Fibroblast of lung (primary cell): ENCODE measurements around the gene PLCL1. TPM values are rescaled to one million over a fixed set of nuclear protein-coding genes. Genes with fewer than 3 reads are reported as not detected.

ENCODE experiments used
- DNase-seq, 2 donors: peaks; one replicate each; pipeline versions ENCODE4 v3.0.0 to v3.0.0-alpha.2; 2010; ENCODE audit warnings: low read depth in 2 of 2
- H2AFZ ChIP-seq: 2 replicates; pipeline ENCODE4 v1.5.1; 2012; ENCODE audit warnings: low read length, control low read depth, inconsistent platforms
- H3K27ac ChIP-seq: 2 replicates; pipeline ENCODE4 v1.5.1; 2011; ENCODE audit warnings: low read length, control low read depth; ENCODE audit not compliant: insufficient read depth
- H3K27me3 ChIP-seq: 2 replicates; pipeline ENCODE4 v1.5.1; 2011; ENCODE audit warnings: mild to moderate bottlenecking, low read length; ENCODE audit not compliant: control insufficient read depth, insufficient read depth
- H3K36me3 ChIP-seq: 2 replicates; pipeline ENCODE4 v1.5.1; 2011; ENCODE audit warnings: low read length; ENCODE audit not compliant: control insufficient read depth, insufficient read depth
- H3K4me1 ChIP-seq: 2 replicates; pipeline ENCODE4 v1.5.1; 2011; ENCODE audit warnings: low read length; ENCODE audit not compliant: control insufficient read depth, insufficient read depth; ENCODE audit errors: extremely low read depth
- H3K4me2 ChIP-seq: 2 replicates; pipeline ENCODE4 v1.5.1; 2011; ENCODE audit warnings: low read length, control low read depth; ENCODE audit not compliant: insufficient read depth; ENCODE audit errors: extremely low read depth
- H3K4me3 ChIP-seq, 4 experiments: fragments of 200-600 bp in 1 of 4; sonication (generic) in 1 of 4; replicated peaks in 1 of 4; 2 replicates each; pipeline ENCODE4 v1.5.1; 2011 to 2016; ENCODE audit warnings: low read length in 4 of 4, low read depth in 3 of 4, mild to moderate bottlenecking in 3 of 4, control low read depth in 2 of 4, inconsistent platforms in 1 of 4, mixed read lengths in 1 of 4; ENCODE audit not compliant: insufficient read depth in 1 of 4; ENCODE audit errors: control extremely low read depth in 1 of 4
- H3K79me2 ChIP-seq: 2 replicates; pipeline ENCODE4 v1.5.1; 2012; ENCODE audit warnings: mild to moderate bottlenecking, low read length, inconsistent platforms; ENCODE audit not compliant: control insufficient read depth, insufficient read depth
- H3K9ac ChIP-seq: 2 replicates; pipeline ENCODE4 v1.5.1; 2011; ENCODE audit warnings: mild to moderate bottlenecking, low read length, control low read depth; ENCODE audit not compliant: insufficient read depth
- H3K9me3 ChIP-seq: 2 replicates; pipeline ENCODE4 v1.5.1; 2012; ENCODE audit warnings: low read depth, low read length; ENCODE audit not compliant: control insufficient read depth, insufficient read depth
- H4K20me1 ChIP-seq: 2 replicates; pipeline ENCODE4 v1.5.1; 2011; ENCODE audit warnings: low read length; ENCODE audit not compliant: control insufficient read depth, insufficient read depth; ENCODE audit errors: extremely low read depth
- CTCF ChIP-seq, 2 donors: IDR thresholded peaks in 1 of 2; conservative IDR thresholded peaks in 1 of 2; 1 replicate in 1 of 2; 2 replicates in 1 of 2; pipeline ENCODE4 v1.5.1; 2011 to 2012; ENCODE audit warnings: low read length in 2 of 2, control low read depth in 1 of 2, inconsistent platforms in 1 of 2, low read depth in 1 of 2, mild to moderate bottlenecking in 1 of 2
- EZH2 ChIP-seq: IDR thresholded peaks from 2 replicates; pipeline ENCODE4 v1.5.1; 2012; ENCODE audit warnings: low read length, control low read depth, mild to moderate bottlenecking; ENCODE audit errors: missing control alignments
- polyA plus RNA-seq, 2 donors: library from polyadenylated mRNA; depleted of rRNA in 1 of 2; stranded (reverse) in 1 of 2; unstranded in 1 of 2; fragments of >200 nt; gene quantifications; 2 replicates each; pipeline ENCODE4 v1.2.1, GENCODE V29; 2011 to 2012; ENCODE audit warnings: missing spikeins in 1 of 2
- total RNA-seq: library from RNA; depleted of rRNA; stranded (reverse); fragments of >200 nt; gene quantifications from 2 replicates; pipeline ENCODE4 v1.2.1, GENCODE V29; 2014

The PLCL1 gene
- total and polyA plus RNA-seq, 2 donors (not counting 1 experiment from before 2014, with no cell fraction given) = 0.48 to 0.83 TPM

- Histone ChIP-seq H4K20me1 (no peaks in the 10 kb centered on the region), H3K9ac (no peak overlapping the region), H2AFZ (no peak overlapping the region), H3K4me3 (no peak overlapping the region), H3K9me3 (no peaks in the 10 kb centered on the region), H3K4me2 (no peak overlapping the region), H3K4me1 (no peaks in the 10 kb centered on the region), H3K36me3 (no peaks in the 10 kb centered on the region), H3K27ac (no peak overlapping the region), H3K79me2 (no peaks in the 10 kb centered on the region), H3K27me3 (no peaks in the 10 kb centered on the region)
- DNase-seq = no peak
- no peak for TF ChIP-seq CTCF (conservative IDR thresholded peaks at IDR 0.05 in 1 of 2, IDR thresholded peaks at IDR 0.05 in 1 of 2; ENCODE audit: low read depth in 1 of 2, low read length in 2 of 2)
- TF ChIP-seq EZH2 = no peak
Measured at GRCh38 chr2:197952540-197953202, 148.3 kb downstream of the PLCL1 start.

GRCh38 chr2:197954328-197954727 lies 149.9 kb downstream of the PLCL1 start:
- Histone ChIP-seq H3K79me2 (no peaks in the 10 kb centered on the region), H4K20me1 (no peaks in the 10 kb centered on the region), H3K9ac (no peak overlapping the region), H3K27me3 (no peaks in the 10 kb centered on the region), H2AFZ (no peak overlapping the region), H3K36me3 (no peaks in the 10 kb centered on the region), H3K4me1 (no peaks in the 10 kb centered on the region), H3K4me3 (no peak overlapping the region), H3K9me3 (no peaks in the 10 kb centered on the region), H3K27ac (no peak overlapping the region), H3K4me2 (no peak overlapping the region)
- TF ChIP-seq EZH2 = no peak
- TF ChIP-seq CTCF (conservative IDR thresholded peaks at IDR 0.05 in 1 of 2, IDR thresholded peaks at IDR 0.05 in 1 of 2; ENCODE audit: low read depth in 1 of 2, low read length in 2 of 2) = no peak
- DNase-seq = no peak

- no peak overlapping the region for H2AFZ ChIP-seq
- H3K4me2 ChIP-seq = no peak overlapping the region
- TF ChIP-seq CTCF (conservative IDR thresholded peaks at IDR 0.05 in 1 of 2, IDR thresholded peaks at IDR 0.05 in 1 of 2; ENCODE audit: low read depth in 1 of 2, low read length in 2 of 2) = no peak
- no peaks in the 10 kb centered on the region for H4K20me1 ChIP-seq
- H3K4me1 ChIP-seq = no peaks in the 10 kb centered on the region
- H3K27me3 ChIP-seq = no peaks in the 10 kb centered on the region
- no peak overlapping the region for H3K4me3 ChIP-seq
- H3K27ac ChIP-seq = no peak overlapping the region
- H3K9me3 ChIP-seq = no peaks in the 10 kb centered on the region
- no peaks in the 10 kb centered on the region for H3K79me2 ChIP-seq
- no peak overlapping the region for H3K9ac ChIP-seq
- peak; percentile 5 to 9 for DNase-seq
- H3K36me3 ChIP-seq = no peaks in the 10 kb centered on the region
Measured at GRCh38 chr2:197958592-197959150, 154.3 kb downstream of the PLCL1 start.
